HG02981 (cell line): ENCODE measurements around the gene BBS4.
"Not testable (repeated sequence)": the region's sequence is repeated elsewhere in the genome, so short reads cannot be mapped to it uniquely, and the experiment has no call there.

ENCODE experiments used
- ATAC-seq: cut with Tn5 transposase; IDR thresholded peaks from one replicate; pipeline ENCODE4 v1.9.1; 2021; ENCODE audit warnings: mild to moderate bottlenecking, moderate library complexity; ENCODE audit not compliant: unreplicated experiment

The BBS4 gene

GRCh38 chr15:72685925-72686794, at the start of gene BBS4, which contains the start of gene HIGD2B:
TSS of gene BBS4 (plus strand) at chr15:72686207. CDS start at chr15:72686228, 21 bp downstream.
TSS of gene HIGD2B (minus strand) at chr15:72686182. CDS start at chr15:72676374, 9,808 bp downstream.
- ATAC-seq: peak; percentile 92

GRCh38 chr15:72636519-72637282, 49.3 kb upstream of the BBS4 start:
- ATAC-seq: not testable (repeated sequence)

- not testable (repeated sequence) for ATAC-seq
These were observed 46.1 kb upstream of the BBS4 start for GRCh38 chr15:72639759-72640483.

- not testable (repeated sequence) for ATAC-seq
These were observed 43.7 kb upstream of the BBS4 start for GRCh38 chr15:72642271-72642670.

GRCh38 chr15:72648631-72649253, 37.3 kb upstream of the BBS4 start:
- ATAC-seq: not testable (repeated sequence)

- ATAC-seq: not testable (repeated sequence)
These were observed 31.6 kb upstream of the BBS4 start, which contains the start of gene GOLGA6B for GRCh38 chr15:72654397-72654796. TSS of gene GOLGA6B (plus strand) at chr15:72654697. CDS start at chr15:72654738, 41 bp downstream.

- not testable (repeated sequence) for ATAC-seq
These were observed 30.0 kb upstream of the BBS4 start for GRCh38 chr15:72656014-72656413.

GRCh38 chr15:72661081-72661480, 24.9 kb upstream of the BBS4 start:
- ATAC-seq: not testable (repeated sequence)

- ATAC-seq: not testable (repeated sequence)
These were observed 22.1 kb upstream of the BBS4 start for GRCh38 chr15:72663931-72664330.

GRCh38 chr15:72665706-72666105, 20.3 kb upstream of the BBS4 start:
- not testable (repeated sequence) for ATAC-seq

GRCh38 chr15:72669803-72670202, 16.2 kb upstream of the BBS4 start:
- ATAC-seq: not testable (repeated sequence)

- ATAC-seq: peak; percentile 87
These were observed 15.2 kb upstream of the BBS4 start for GRCh38 chr15:72670656-72671352.

- no peak for ATAC-seq
These were observed 14.5 kb upstream of the BBS4 start for GRCh38 chr15:72671525-72671924.

- no peak for ATAC-seq
These were observed 9.2 kb upstream of the BBS4 start for GRCh38 chr15:72676838-72677237.

GRCh38 chr15:72680931-72681330, 5.1 kb upstream of the BBS4 start:
- no peak for ATAC-seq

GRCh38 chr15:72682772-72683171, 3.2 kb upstream of the BBS4 start:
- no peak for ATAC-seq

- ATAC-seq: no peak
These were observed 594 bp upstream of the BBS4 start for GRCh38 chr15:72685301-72685924.

GRCh38 chr15:72688697-72689096, 2.7 kb downstream of the BBS4 start:
- ATAC-seq: no peak

GRCh38 chr15:72690938-72691337, 4.9 kb downstream of the BBS4 start:
- ATAC-seq: no peak
